ENCODE results near the gene RPS29. TPM values are rescaled to one million over a fixed set of nuclear protein-coding genes. Genes with fewer than 3 reads are reported as not detected.
A peak's percentile ranks its signal among the peaks of the same experiment; 100 is the strongest.

The RPS29 gene
- total and polyA plus RNA-seq, 2 experiments from 2014 or later = 875 to 3,841 TPM

- H4K20me1 ChIP-seq (ENCODE audit: insufficient read depth, poor library complexity, severe bottlenecking) = no peaks in the 10 kb centered on the region
- 87% methylated on average over 4 of the region's 4 CpGs for WGBS (ENCODE audit: low lambda C conversion rate, missing lambda C conversion rate)
- no peaks in the 10 kb centered on the region for H3K27me3 ChIP-seq
- no peak overlapping the region for H2AFZ ChIP-seq
- no peaks in the 10 kb centered on the region for H3K4me1 ChIP-seq (ENCODE audit: insufficient read depth)
- peaks cover 2% of the 10 kb centered on the region for H3K79me2 ChIP-seq
- no peak for DNase-seq (ENCODE audit: low spot score)
- no peak overlapping the region for H3K27ac ChIP-seq
- no peak overlapping the region for H3K4me3 ChIP-seq
- no peak overlapping the region for H3K4me2 ChIP-seq
- H3K9me2 ChIP-seq (replicated peaks; ENCODE audit: insufficient read depth) = no peaks in the 10 kb centered on the region
- TF ChIP-seq EZH2 (IDR thresholded peaks at IDR 0.05; ENCODE audit: borderline replicate concordance) (no peak), CTCF (IDR thresholded peaks at IDR 0.05; ENCODE audit: poor library complexity) (no peak), EZH2phosphoT487 (IDR thresholded peaks at IDR 0.05; ENCODE audit: low read depth, severe bottlenecking, unreplicated experiment) (no peak)
- H3K36me3 ChIP-seq (replicated peaks; ENCODE audit: insufficient read depth, low read depth) = no peaks in the 10 kb centered on the region
- H3K9me3 ChIP-seq (ENCODE audit: low read depth) = no peaks in the 10 kb centered on the region
Measured at GRCh38 chr14:49612251-49612650, 26.1 kb upstream of the RPS29 start.

- no peak overlapping the region for H3K4me2 ChIP-seq
- no peak overlapping the region for H3K4me3 ChIP-seq
- peaks cover 2% of the 10 kb centered on the region for H3K79me2 ChIP-seq
- no peaks in the 10 kb centered on the region for H3K9me3 ChIP-seq (ENCODE audit: low read depth)
- no peak for TF ChIP-seq EZH2 (IDR thresholded peaks at IDR 0.05; ENCODE audit: borderline replicate concordance)
- no peaks in the 10 kb centered on the region for H3K36me3 ChIP-seq (replicated peaks; ENCODE audit: insufficient read depth, low read depth)
- no peaks in the 10 kb centered on the region for H3K4me1 ChIP-seq (ENCODE audit: insufficient read depth)
- H4K20me1 ChIP-seq (ENCODE audit: insufficient read depth, poor library complexity, severe bottlenecking) = no peaks in the 10 kb centered on the region
- no peaks in the 10 kb centered on the region for H3K27me3 ChIP-seq
- H2AFZ ChIP-seq = no peak overlapping the region
- peak overlapping the region; percentile 9 for H3K27ac ChIP-seq
- no peaks in the 10 kb centered on the region for H3K9me2 ChIP-seq (replicated peaks; ENCODE audit: insufficient read depth)
- no peak for DNase-seq (ENCODE audit: low spot score)
- WGBS (ENCODE audit: low lambda C conversion rate, missing lambda C conversion rate) = 87% methylated on average over 6 of the region's 6 CpGs
Measured at GRCh38 chr14:49607583-49607982, 21.4 kb upstream of the RPS29 start.

- Histone ChIP-seq H3K9me3 (ENCODE audit: low read depth) (no peaks in the 10 kb centered on the region), H3K27me3 (no peaks in the 10 kb centered on the region), H3K27ac (peak within 1 kb of the TSS; percentile 100), H3K4me1 (ENCODE audit: insufficient read depth) (peaks cover 17% of the 10 kb centered on the region), H4K20me1 (ENCODE audit: insufficient read depth, poor library complexity, severe bottlenecking) (no peaks in the 10 kb centered on the region), H3K79me2 (peaks cover 36% of the 10 kb centered on the region), H3K9me2 (replicated peaks; ENCODE audit: insufficient read depth) (no peaks in the 10 kb centered on the region), H3K4me2 (peak within 1 kb of the TSS; percentile 90), H3K36me3 (replicated peaks; ENCODE audit: insufficient read depth, low read depth) (no peaks in the 10 kb centered on the region), H2AFZ (peak within 1 kb of the TSS; percentile 90), H3K4me3 (peak within 1 kb of the TSS; percentile 97)
- DNase-seq (ENCODE audit: low spot score) = peak; percentile 89
- TF ChIP-seq EZH2phosphoT487 (IDR thresholded peaks at IDR 0.05; ENCODE audit: low read depth, severe bottlenecking, unreplicated experiment) = no peak
- TF ChIP-seq CTCF (IDR thresholded peaks at IDR 0.05; ENCODE audit: poor library complexity) = no peak
- no peak for TF ChIP-seq EZH2 (IDR thresholded peaks at IDR 0.05; ENCODE audit: borderline replicate concordance)
- 2% methylated on average over 76 of the region's 77 CpGs for WGBS (ENCODE audit: low lambda C conversion rate, missing lambda C conversion rate)
Measured at GRCh38 chr14:49598485-49599300, 12.5 kb upstream of the RPS29 start, which contains the start of gene LRR1. TSS of gene LRR1 (plus strand) at chr14:49598940. CDS start at chr14:49599021, 81 bp downstream.

- Histone ChIP-seq H3K36me3 (replicated peaks; ENCODE audit: insufficient read depth, low read depth) (no peaks in the 10 kb centered on the region), H3K4me1 (ENCODE audit: insufficient read depth) (peaks cover 17% of the 10 kb centered on the region), H3K4me3 (peak overlapping the region; percentile 97), H3K79me2 (peaks cover 36% of the 10 kb centered on the region), H4K20me1 (ENCODE audit: insufficient read depth, poor library complexity, severe bottlenecking) (no peaks in the 10 kb centered on the region), H2AFZ (peak overlapping the region; percentile 90), H3K9me3 (ENCODE audit: low read depth) (no peaks in the 10 kb centered on the region), H3K4me2 (peak overlapping the region; percentile 90), H3K27ac (peak overlapping the region; percentile 100), H3K27me3 (no peaks in the 10 kb centered on the region), H3K9me2 (replicated peaks; ENCODE audit: insufficient read depth) (no peaks in the 10 kb centered on the region)
- TF ChIP-seq EZH2 (IDR thresholded peaks at IDR 0.05; ENCODE audit: borderline replicate concordance) (no peak), CTCF (IDR thresholded peaks at IDR 0.05; ENCODE audit: poor library complexity) (no peak), EZH2phosphoT487 (IDR thresholded peaks at IDR 0.05; ENCODE audit: low read depth, severe bottlenecking, unreplicated experiment) (no peak)
- no peak for DNase-seq (ENCODE audit: low spot score)
- under 1% methylated on average over 15 of the region's 15 CpGs for WGBS (ENCODE audit: low lambda C conversion rate, missing lambda C conversion rate)
Measured at GRCh38 chr14:49598189-49598484, 12.0 kb upstream of the RPS29 start.
